IMR-90 (cell line): ENCODE data around the gene IGF1R. TPM values are rescaled to one million over a fixed set of nuclear protein-coding genes. Genes with fewer than 3 reads are reported as not detected.
A peak's percentile ranks its signal among the peaks of the same experiment; 100 is the strongest.

Experiments
- ATAC-seq: fragments of 200-7000 bp; cut with Tn5 transposase; 2 replicates; pipeline ENCODE4 v1.9.1; 2020; ENCODE audit warnings: low read depth, mild to moderate bottlenecking, moderate library complexity
- BruUV-seq: library from RNA; stranded (reverse); fragments of 400-500 nt; replicated peaks from 2 replicates; lab custom pipeline; 2021; lab: Mats Ljungman, UMichigan
- CTCF ChIA-PET: fragments of 300-600 bp; formaldehyde crosslinking; extraction: SDS; loops from one replicate; lab custom pipeline; 2021; ENCODE audit warnings: antibody characterized with exemption; lab: Yijun Ruan, JAX
- POLR2A ChIA-PET: fragments of 300-600 bp; sonication (Branson Sonifier 250); formaldehyde crosslinking; loops from one replicate; lab custom pipeline; 2022; ENCODE audit warnings: antibody characterized with exemption; ENCODE audit not compliant: unreplicated experiment; lab: Charles Lee
- DNase-seq: peaks from one replicate; pipeline ENCODE4 v3.0.0; 2013
- H2AFZ ChIP-seq: replicated peaks from 2 replicates; pipeline ENCODE3; 2013; ENCODE audit warnings: low read length, mild to moderate bottlenecking; ENCODE audit not compliant: poor library complexity
- H2AK5ac ChIP-seq: 2 replicates; pipeline ENCODE4 v1.6.1; 2013; ENCODE audit warnings: low read depth, low read length, inconsistent platforms
- H2AK9ac ChIP-seq: replicated peaks from 2 replicates; pipeline ENCODE3; 2013; ENCODE audit warnings: mild to moderate bottlenecking, low read depth, low read length, moderate library complexity; ENCODE audit not compliant: poor library complexity
- H2BK120ac ChIP-seq: 2 replicates; pipeline ENCODE4 v1.6.1; 2013; ENCODE audit warnings: low read depth, low read length, inconsistent platforms
- H2BK15ac ChIP-seq: 3 replicates; pipeline ENCODE4 v1.6.1; 2013; ENCODE audit warnings: low read depth, low read length, inconsistent platforms
- H2BK20ac ChIP-seq: 2 replicates; pipeline ENCODE4 v1.6.1; 2013; ENCODE audit warnings: low read depth, mild to moderate bottlenecking, inconsistent platforms, low read length, moderate library complexity
- H2BK5ac ChIP-seq: 2 replicates; pipeline ENCODE4 v1.6.1; 2013; ENCODE audit warnings: mild to moderate bottlenecking, low read depth, low read length, inconsistent platforms; ENCODE audit not compliant: poor library complexity, severe bottlenecking
- H3K14ac ChIP-seq: replicated peaks from 2 replicates; pipeline ENCODE4 v1.6.1; 2013; ENCODE audit warnings: low read depth, low read length, inconsistent platforms
- H3K18ac ChIP-seq: 2 replicates; pipeline ENCODE4 v1.6.1; 2013; ENCODE audit warnings: low read depth, low read length, control low read depth
- H3K23ac ChIP-seq: 2 replicates; pipeline ENCODE4 v1.6.1; 2013; ENCODE audit warnings: low read depth, low read length, inconsistent platforms
- H3K27ac ChIP-seq: 2 replicates; pipeline ENCODE4 v1.5.1; 2013; ENCODE audit warnings: mild to moderate bottlenecking, control low read depth, low read length; ENCODE audit not compliant: insufficient read depth
- H3K27me3 ChIP-seq: 2 replicates; pipeline ENCODE4 v1.6.1; 2013; ENCODE audit warnings: low read length; ENCODE audit not compliant: control insufficient read depth, insufficient read depth
- H3K36me3 ChIP-seq: 2 replicates; pipeline ENCODE4 v1.6.1; 2013; ENCODE audit warnings: low read length, mixed read lengths; ENCODE audit not compliant: control insufficient read depth, insufficient read depth
- H3K4ac ChIP-seq: 2 replicates; pipeline ENCODE4 v1.6.1; 2013; ENCODE audit warnings: low read depth, low read length, inconsistent platforms
- H3K4me1 ChIP-seq: 2 replicates; pipeline ENCODE4 v1.6.1; 2013; ENCODE audit warnings: low read length, mixed read lengths; ENCODE audit not compliant: control insufficient read depth, insufficient read depth
- H3K4me2 ChIP-seq: 2 replicates; pipeline ENCODE4 v1.6.1; 2013; ENCODE audit warnings: low read depth, mild to moderate bottlenecking, control low read depth, low read length, moderate library complexity
- H3K4me3 ChIP-seq: 2 replicates; pipeline ENCODE4 v1.5.1; 2013; ENCODE audit warnings: low read depth, mild to moderate bottlenecking, control low read depth, low read length, moderate library complexity; ENCODE audit not compliant: insufficient read depth
- H3K56ac ChIP-seq: 2 replicates; pipeline ENCODE4 v1.6.1; 2013; ENCODE audit warnings: low read length, inconsistent platforms; ENCODE audit not compliant: insufficient read depth; ENCODE audit errors: extremely low read depth
- H3K79me1 ChIP-seq, 2 experiments: 2 replicates each; pipeline ENCODE4 v1.6.1; 2013; ENCODE audit warnings: low read length in 2 of 2, inconsistent platforms in 1 of 2, low read depth in 1 of 2
- H3K9ac ChIP-seq: 2 replicates; pipeline ENCODE4 v1.6.1; 2013; ENCODE audit warnings: low read depth, low read length, control low read depth
- H3K9me1 ChIP-seq: 2 replicates; pipeline ENCODE4 v1.6.1; 2013; ENCODE audit warnings: low read length, inconsistent platforms; ENCODE audit not compliant: insufficient read depth
- H3K9me3 ChIP-seq: 2 replicates; pipeline ENCODE4 v1.6.1; 2013; ENCODE audit warnings: low read length; ENCODE audit not compliant: control insufficient read depth, insufficient read depth
- H4K20me1 ChIP-seq: 2 replicates; pipeline ENCODE4 v1.6.1; 2013; ENCODE audit warnings: low read length, inconsistent platforms; ENCODE audit not compliant: insufficient read depth
- H4K5ac ChIP-seq: 2 replicates; pipeline ENCODE4 v1.6.1; 2013; ENCODE audit warnings: mild to moderate bottlenecking, low read depth, low read length, control low read depth
- H4K8ac ChIP-seq, 2 experiments: 2 replicates each; pipeline ENCODE4 v1.6.1; 2013; ENCODE audit warnings: low read depth in 2 of 2, low read length in 2 of 2, control low read depth in 1 of 2, inconsistent platforms in 1 of 2
- H4K91ac ChIP-seq: 2 replicates; pipeline ENCODE4 v1.6.1; 2013; ENCODE audit warnings: low read depth, low read length, inconsistent platforms; ENCODE audit not compliant: insufficient read depth
- CEBPB ChIP-seq: IDR thresholded peaks from 2 replicates; pipeline ENCODE4 v1.6.1; 2012; ENCODE audit warnings: low read depth, low read length, improper control_type of control experiment
- MAFK ChIP-seq: IDR thresholded peaks from 2 replicates; pipeline ENCODE4 v1.6.1; 2012; ENCODE audit warnings: low read depth, low read length, improper control_type of control experiment
- MXI1 ChIP-seq: IDR thresholded peaks from 2 replicates; pipeline ENCODE4 v1.6.1; 2012; ENCODE audit warnings: low read depth, mild to moderate bottlenecking, low read length, moderate library complexity, borderline replicate concordance
- NFE2L2 ChIP-seq: fragments of 150-350 bp; IDR thresholded peaks from 2 replicates; pipeline ENCODE4 v1.6.1; 2016; ENCODE audit warnings: low read depth, mild to moderate bottlenecking, low read length
- RAD21 ChIP-seq: IDR thresholded peaks from 2 replicates; pipeline ENCODE4 v1.6.1; 2012; ENCODE audit warnings: low read length, improper control_type of control experiment
- RCOR1 ChIP-seq: IDR thresholded peaks from 2 replicates; pipeline ENCODE4 v1.6.1; 2012; ENCODE audit warnings: mild to moderate bottlenecking, low read length, improper control_type of control experiment; ENCODE audit not compliant: insufficient replicate concordance
- RFX5 ChIP-seq: IDR thresholded peaks from 2 replicates; pipeline ENCODE4 v1.8.0; 2012; ENCODE audit warnings: low read depth, mild to moderate bottlenecking, low read length, moderate library complexity
- SMC3 ChIP-seq: fragments of 150-350 bp; IDR thresholded peaks from 2 replicates; pipeline ENCODE4 v1.6.1; 2016; ENCODE audit warnings: low read depth, mild to moderate bottlenecking, antibody characterized with exemption, low read length, moderate library complexity
- WGBS, 2 experiments: methylation state at CpG; one replicate each; pipeline versions ENCODE4 v1.1.5 to v1.1.7; 2013; ENCODE audit warnings: missing lambda C conversion rate in 2 of 2; ENCODE audit not compliant: insufficient read length in 1 of 2; ENCODE audit errors: extremely low coverage in 2 of 2; 5-methylcytosine and 5-hydroxymethylcytosine counted together
- dilution Hi-C: fragments of 300-500 bp; cut with HindIII; formaldehyde crosslinking; loops from one replicate; pipeline ENCODE4 v1.14.3; 2018; ENCODE audit warnings: low sequenced_read_pairs; ENCODE audit not compliant: unreplicated experiment
- in situ Hi-C: fragments of 300-500 bp; cut with MboI; formaldehyde crosslinking; loops from 3 replicates; pipeline ENCODE4 v1.14.3; 2019; ENCODE audit warnings: low sequenced_read_pairs, inconsistent platforms, mixed read lengths
- intact Hi-C: fragments of 100-400 bp; cut with micrococcal nuclease; formaldehyde crosslinking; loops from 2 replicates; pipeline ENCODE4 v1.10.0; 2022
- polyA plus RNA-seq, 3 experiments: library from polyadenylated mRNA; depleted of rRNA; stranded (reverse); fragments of >200 nt; gene quantifications; 2 replicates each; pipeline ENCODE4 v1.2.3, GENCODE V29; 2012; ENCODE audit warnings: low replicate concordance in 1 of 3
- total RNA-seq: library from RNA; depleted of rRNA; stranded (reverse); fragments of >200 nt; gene quantifications from 2 replicates; pipeline ENCODE4 v1.2.3, GENCODE V29; 2012
- TF ChIP-seq, protein P1 (sequence below): fragments of 150-350 bp; IDR thresholded peaks from 2 replicates; pipeline ENCODE4 v1.6.1; 2017; ENCODE audit warnings: mild to moderate bottlenecking, antibody characterized with exemption, low read length, low read depth
- TF ChIP-seq, protein P2 (sequence below): conservative IDR thresholded peaks from 2 replicates; pipeline ENCODE4 v1.5.1; 2012; ENCODE audit warnings: mild to moderate bottlenecking, low read depth, low read length, improper control_type of control experiment

IGF1R gene
- total and polyA plus RNA-seq, 2 of the 4 experiments (the other 2 are of a cell fraction), result 24.0 to 24.9 TPM

DNA sequence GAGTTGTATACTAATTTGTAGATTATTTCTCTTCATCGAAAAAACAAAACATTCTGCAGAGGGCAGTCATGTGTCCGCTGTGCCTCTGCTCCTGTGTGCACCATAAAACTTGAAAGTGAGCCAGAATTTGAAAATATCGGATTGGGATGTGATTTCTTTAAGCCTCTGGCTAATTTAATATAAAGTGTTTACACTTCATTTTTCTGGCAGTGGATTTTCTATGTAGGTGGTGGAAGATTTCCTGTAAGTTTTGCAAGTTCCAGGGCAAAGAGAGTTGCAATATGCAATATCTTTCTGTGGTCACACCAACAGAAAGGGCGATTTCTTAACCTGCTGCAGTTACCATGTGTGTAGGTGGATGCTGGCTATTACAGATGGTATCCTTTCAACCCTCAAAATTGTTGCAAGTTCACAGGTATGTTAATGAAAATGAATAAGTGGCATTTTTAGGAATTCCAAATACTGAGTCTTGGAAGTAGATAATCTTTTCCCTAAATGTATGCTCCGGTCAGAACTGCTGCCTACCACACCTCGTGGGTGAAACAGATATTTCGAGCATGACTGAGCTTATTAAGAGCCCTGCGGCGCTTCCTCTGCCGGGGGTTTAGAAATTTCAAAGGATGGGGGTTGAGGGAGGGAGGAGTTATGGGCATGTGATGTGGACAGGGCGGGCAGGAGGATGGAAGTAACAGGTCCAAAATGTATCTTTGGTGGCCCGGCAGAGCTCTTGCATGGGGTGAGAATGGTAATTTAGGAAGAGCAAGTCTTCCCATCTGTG, 225.3 kb downstream of the IGF1R start:
- DNase-seq (peak; percentile 83), ATAC-seq (peak; percentile 69)
- WGBS, 2 experiments, result 30% methylated on average over 5 of the region's 12 CpGs; no CpG with 5 or more reads in 1 of the 2 experiments
- H3K4me3 ChIP-seq, result peak overlapping the region; percentile 20; the same call in 1 of the 2 replicates
- peak overlapping the region; percentile 8 to 84 for H4K8ac ChIP-seq
- peaks cover 31% of the 10 kb centered on the region for H3K4me1 ChIP-seq
- peak overlapping the region; percentile 72 for H2AK5ac ChIP-seq
- H3K79me1 ChIP-seq, result peaks cover 21 to 92% of the 10 kb centered on the region in 2 experiments
- peak overlapping the region; percentile 47; the same call in 1 of the 2 replicates for H4K5ac ChIP-seq
- no peak overlapping the region for H2AK9ac ChIP-seq
- peak overlapping the region; percentile 68 for H3K9ac ChIP-seq
- H3K9me3 ChIP-seq, result no peaks in the 10 kb centered on the region
- peak overlapping the region; percentile 84 for H3K27ac ChIP-seq
- H3K4me2 ChIP-seq, result peak overlapping the region; percentile 80
- peak overlapping the region; percentile 75; the same call in 1 of the 2 replicates for H3K56ac ChIP-seq
- H3K4ac ChIP-seq, result peak overlapping the region; percentile 91
- ChIA-PET POLR2A (interaction anchor here (0.6 kb wide), 1 partner anchor 189 kb away, joined by 3 read pairs; no protein-coding TSS in a partner anchor), CTCF (interaction anchor here (0.7 to 2.3 kb wide), 5 partner anchors 10 to 354 kb away, joined by 3 to 9 read pairs (median 3); no protein-coding TSS in a partner anchor)
- peak overlapping the region; percentile 86 for H3K14ac ChIP-seq
- H3K9me1 ChIP-seq, result peaks cover 15% of the 10 kb centered on the region
- H3K18ac ChIP-seq, result peak overlapping the region; percentile 86; the same call in 1 of the 2 replicates
- dilution Hi-C loops, result no loop called here
- peak overlapping the region; percentile 82 for H3K23ac ChIP-seq
- peak overlapping the region; percentile 94 for H2BK120ac ChIP-seq
- peak overlapping the region; percentile 59 for H2AFZ ChIP-seq
- H4K20me1 ChIP-seq, result peaks cover 5% of the 10 kb centered on the region; the same call in 1 of the 2 replicates
- no peak for TF ChIP-seq RAD21
- TF ChIP-seq MXI1, result peak; percentile 78; the same call in 1 of the 2 replicates
- no peak for TF ChIP-seq RCOR1
- no peak for TF ChIP-seq SMC3
- no peak for TF ChIP-seq NFE2L2
- TF ChIP-seq, protein P1, sequence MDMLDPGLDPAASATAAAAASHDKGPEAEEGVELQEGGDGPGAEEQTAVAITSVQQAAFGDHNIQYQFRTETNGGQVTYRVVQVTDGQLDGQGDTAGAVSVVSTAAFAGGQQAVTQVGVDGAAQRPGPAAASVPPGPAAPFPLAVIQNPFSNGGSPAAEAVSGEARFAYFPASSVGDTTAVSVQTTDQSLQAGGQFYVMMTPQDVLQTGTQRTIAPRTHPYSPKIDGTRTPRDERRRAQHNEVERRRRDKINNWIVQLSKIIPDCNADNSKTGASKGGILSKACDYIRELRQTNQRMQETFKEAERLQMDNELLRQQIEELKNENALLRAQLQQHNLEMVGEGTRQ, result peak; percentile 76
- peak; percentile 81 for TF ChIP-seq CEBPB
- no peak for TF ChIP-seq MAFK
- no peak for TF ChIP-seq RFX5
- TF ChIP-seq, protein P2, sequence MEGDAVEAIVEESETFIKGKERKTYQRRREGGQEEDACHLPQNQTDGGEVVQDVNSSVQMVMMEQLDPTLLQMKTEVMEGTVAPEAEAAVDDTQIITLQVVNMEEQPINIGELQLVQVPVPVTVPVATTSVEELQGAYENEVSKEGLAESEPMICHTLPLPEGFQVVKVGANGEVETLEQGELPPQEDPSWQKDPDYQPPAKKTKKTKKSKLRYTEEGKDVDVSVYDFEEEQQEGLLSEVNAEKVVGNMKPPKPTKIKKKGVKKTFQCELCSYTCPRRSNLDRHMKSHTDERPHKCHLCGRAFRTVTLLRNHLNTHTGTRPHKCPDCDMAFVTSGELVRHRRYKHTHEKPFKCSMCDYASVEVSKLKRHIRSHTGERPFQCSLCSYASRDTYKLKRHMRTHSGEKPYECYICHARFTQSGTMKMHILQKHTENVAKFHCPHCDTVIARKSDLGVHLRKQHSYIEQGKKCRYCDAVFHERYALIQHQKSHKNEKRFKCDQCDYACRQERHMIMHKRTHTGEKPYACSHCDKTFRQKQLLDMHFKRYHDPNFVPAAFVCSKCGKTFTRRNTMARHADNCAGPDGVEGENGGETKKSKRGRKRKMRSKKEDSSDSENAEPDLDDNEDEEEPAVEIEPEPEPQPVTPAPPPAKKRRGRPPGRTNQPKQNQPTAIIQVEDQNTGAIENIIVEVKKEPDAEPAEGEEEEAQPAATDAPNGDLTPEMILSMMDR, result no peak
- peak overlapping the region; percentile 92 for H2BK20ac ChIP-seq
- H3K27me3 ChIP-seq, result no peaks in the 10 kb centered on the region
- BruUV-seq, result no TSS peak
- peak overlapping the region; percentile 45 for H2BK15ac ChIP-seq
- intact Hi-C loops, result no loop called here
- H3K36me3 ChIP-seq, result no peaks in the 10 kb centered on the region
- in situ Hi-C loops, result no loop called here
- peak overlapping the region; percentile 70 for H4K91ac ChIP-seq
- H2BK5ac ChIP-seq, result peak overlapping the region; percentile 89
